ENCODE measurements around the gene SLAMF9. TPM values are rescaled to one million over a fixed set of nuclear protein-coding genes. Genes with fewer than 3 reads are reported as not detected.

SLAMF9 gene
- total RNA-seq, 2 donors from 2014 or later = not detected

GRCh38 chr1:159949123-159949522 is 4.9 kb downstream of the SLAMF9 start:
- Mint-ChIP-seq H3K27me3 (peaks cover 40 to 42% of the 10 kb centered on the region in 2 donors), H3K4me1 (ENCODE audit: low read depth in 2 of 2) (peaks cover 10 to 11% of the 10 kb centered on the region in 2 donors), H3K9me3 (no peaks in the 10 kb centered on the region), H3K27ac (no peak overlapping the region), H3K4me3 (no peak overlapping the region), H3K36me3 (no peaks in the 10 kb centered on the region)
- DNase-seq (ENCODE audit: low spot score) (no peak), ATAC-seq (no peak)

GRCh38 chr1:159947942-159948341 is 6.1 kb downstream of the SLAMF9 start:
- H3K4me1 Mint-ChIP-seq (ENCODE audit: low read depth in 2 of 2) = peaks cover 10 to 11% of the 10 kb centered on the region in 2 donors
- H3K4me3 Mint-ChIP-seq = no peak overlapping the region
- ATAC-seq = no peak
- H3K9me3 Mint-ChIP-seq = no peaks in the 10 kb centered on the region
- no peak overlapping the region for H3K27ac Mint-ChIP-seq
- DNase-seq (ENCODE audit: low spot score) = no peak
- peaks cover 40 to 42% of the 10 kb centered on the region in 2 donors for H3K27me3 Mint-ChIP-seq
- H3K36me3 Mint-ChIP-seq = no peaks in the 10 kb centered on the region

GRCh38 chr1:159946242-159947187 is 7.5 kb downstream of the SLAMF9 start:
- Mint-ChIP-seq H3K27me3 (peaks cover 33 to 37% of the 10 kb centered on the region in 2 donors), H3K4me3 (no peak overlapping the region), H3K4me1 (ENCODE audit: low read depth in 2 of 2) (peaks cover 10 to 11% of the 10 kb centered on the region in 2 donors), H3K36me3 (no peaks in the 10 kb centered on the region), H3K9me3 (no peaks in the 10 kb centered on the region), H3K27ac (no peak overlapping the region)
- no peak for ATAC-seq
- no peak for DNase-seq (ENCODE audit: low spot score)

- Mint-ChIP-seq H3K36me3 (no peaks in the 10 kb centered on the region), H3K4me1 (ENCODE audit: low read depth in 2 of 2) (peaks cover 10 to 11% of the 10 kb centered on the region in 2 donors), H3K9me3 (no peaks in the 10 kb centered on the region), H3K27me3 (peaks cover 32 to 35% of the 10 kb centered on the region in 2 donors), H3K27ac (no peak within 1 kb of the TSS), H3K4me3 (peak within 1 kb of the TSS; percentile 54)
- DNase-seq (ENCODE audit: low spot score) (no peak), ATAC-seq (peak; percentile 79)
These were observed 8.4 kb downstream of the SLAMF9 start, which contains the start of gene IGSF9 for GRCh38 chr1:159945483-159946241. TSS of gene IGSF9 (minus strand) at chr1:159945613. CDS start at chr1:159943454, 2,159 bp downstream.

- Mint-ChIP-seq H3K36me3 (no peaks in the 10 kb centered on the region), H3K4me3 (peak overlapping the region; percentile 54), H3K27me3 (peaks cover 32 to 35% of the 10 kb centered on the region in 2 donors), H3K9me3 (no peaks in the 10 kb centered on the region), H3K4me1 (ENCODE audit: low read depth in 2 of 2) (peaks cover 10 to 11% of the 10 kb centered on the region in 2 donors), H3K27ac (no peak overlapping the region)
- no peak for ATAC-seq
- no peak for DNase-seq (ENCODE audit: low spot score)
These were observed 9.2 kb downstream of the SLAMF9 start for GRCh38 chr1:159944623-159945455.

GRCh38 chr1:159943908-159944622 is 10.0 kb downstream of the SLAMF9 start:
- Mint-ChIP-seq H3K4me3 (no peak overlapping the region), H3K36me3 (no peaks in the 10 kb centered on the region), H3K27ac (no peak overlapping the region), H3K4me1 (ENCODE audit: low read depth in 2 of 2) (peaks cover 10 to 11% of the 10 kb centered on the region in 2 donors), H3K9me3 (no peaks in the 10 kb centered on the region), H3K27me3 (peaks cover 36% of the 10 kb centered on the region in 2 donors)
- DNase-seq (ENCODE audit: low spot score) (peak; percentile 31), ATAC-seq (no peak)

GRCh38 chr1:159943278-159943640 is 10.8 kb downstream of the SLAMF9 start:
- Mint-ChIP-seq H3K27me3 (peaks cover 38% of the 10 kb centered on the region in 2 donors), H3K4me1 (ENCODE audit: low read depth in 2 of 2) (peaks cover 10 to 11% of the 10 kb centered on the region in 2 donors), H3K27ac (no peak overlapping the region), H3K4me3 (no peak overlapping the region), H3K36me3 (no peaks in the 10 kb centered on the region), H3K9me3 (no peaks in the 10 kb centered on the region)
- ATAC-seq = no peak
- peak; percentile 51 for DNase-seq (ENCODE audit: low spot score)

GRCh38 chr1:159942632-159943277 is 11.3 kb downstream of the SLAMF9 start:
- no peak overlapping the region for H3K27ac Mint-ChIP-seq
- no peaks in the 10 kb centered on the region for H3K36me3 Mint-ChIP-seq
- H3K4me1 Mint-ChIP-seq (ENCODE audit: low read depth in 2 of 2) = peaks cover 10 to 11% of the 10 kb centered on the region in 2 donors
- H3K4me3 Mint-ChIP-seq = no peak overlapping the region
- H3K27me3 Mint-ChIP-seq = peaks cover 33 to 34% of the 10 kb centered on the region in 2 donors
- H3K9me3 Mint-ChIP-seq = no peaks in the 10 kb centered on the region
- DNase-seq (ENCODE audit: low spot score) (peak; percentile 35), ATAC-seq (no peak)

- ATAC-seq = no peak
- peaks cover 30 to 32% of the 10 kb centered on the region in 2 donors for H3K27me3 Mint-ChIP-seq
These were observed 12.2 kb downstream of the SLAMF9 start for GRCh38 chr1:159941591-159942560.

GRCh38 chr1:159941141-159941540 is 12.9 kb downstream of the SLAMF9 start:
- peaks cover 30 to 32% of the 10 kb centered on the region in 2 donors for H3K27me3 Mint-ChIP-seq
- no peaks in the 10 kb centered on the region for H3K9me3 Mint-ChIP-seq
- H3K4me3 Mint-ChIP-seq = no peak overlapping the region
- H3K36me3 Mint-ChIP-seq = no peaks in the 10 kb centered on the region
- no peak for DNase-seq (ENCODE audit: low spot score)
- ATAC-seq = no peak
- no peak overlapping the region for H3K27ac Mint-ChIP-seq
- H3K4me1 Mint-ChIP-seq (ENCODE audit: low read depth in 2 of 2) = peaks cover 13% of the 10 kb centered on the region in 2 donors

More at GRCh38 chr1:159941591-159942560, 12.2 kb downstream of the SLAMF9 start:
- peak; percentile 44 for DNase-seq (ENCODE audit: low spot score)
- peaks cover 10 to 11% of the 10 kb centered on the region in 2 donors for H3K4me1 Mint-ChIP-seq (ENCODE audit: low read depth in 2 of 2)
- H3K9me3 Mint-ChIP-seq = no peaks in the 10 kb centered on the region
- no peaks in the 10 kb centered on the region for H3K36me3 Mint-ChIP-seq
- no peak overlapping the region for H3K27ac Mint-ChIP-seq
- no peak overlapping the region for H3K4me3 Mint-ChIP-seq

- no peaks in the 10 kb centered on the region for H3K36me3 Mint-ChIP-seq
- no peak overlapping the region for H3K4me3 Mint-ChIP-seq
- H3K27ac Mint-ChIP-seq = no peak overlapping the region
- H3K4me1 Mint-ChIP-seq (ENCODE audit: low read depth in 2 of 2) = peaks cover 9 to 10% of the 10 kb centered on the region in 2 donors
- H3K27me3 Mint-ChIP-seq = peaks cover 24 to 31% of the 10 kb centered on the region in 2 donors
- ATAC-seq (no peak), DNase-seq (ENCODE audit: low spot score) (no peak)
- no peaks in the 10 kb centered on the region for H3K9me3 Mint-ChIP-seq
These were observed 13.9 kb downstream of the SLAMF9 start for GRCh38 chr1:159940006-159940620.
